GM08714 (cell line): ENCODE results near the gene ZNF236.
"Not testable (repeated sequence)": the region's sequence is repeated elsewhere in the genome, so short reads cannot be mapped to it uniquely, and the experiment has no call there.

Source experiments
- H3K4me3 ChIP-seq: fragments of 200-500 bp; sonication (Bioruptor generic); 2 replicates; pipeline ENCODE4 v1.5.1; 2014; ENCODE audit warnings: mild to moderate bottlenecking, low read length, inconsistent platforms
- ZNF274 ChIP-seq: IDR thresholded peaks from 2 replicates; pipeline ENCODE4 v1.6.1; 2012; ENCODE audit warnings: mild to moderate bottlenecking, low read depth, low read length

The ZNF236 gene

GRCh38 chr18:76982038-76982437, 159.7 kb downstream of the ZNF236 start:
- no peak for TF ChIP-seq ZNF274
- H3K4me3 ChIP-seq, result no peak overlapping the region

GRCh38 chr18:76982841-76983583, 160.7 kb downstream of the ZNF236 start:
- no peak for TF ChIP-seq ZNF274
- no peak overlapping the region for H3K4me3 ChIP-seq

- no peak overlapping the region for H3K4me3 ChIP-seq
- TF ChIP-seq ZNF274, result no peak
Measured at GRCh38 chr18:76983613-76984051, 161.3 kb downstream of the ZNF236 start.

GRCh38 chr18:76984193-76985155, 162.1 kb downstream of the ZNF236 start:
- H3K4me3 ChIP-seq, result no peak overlapping the region
- no peak for TF ChIP-seq ZNF274

- no peak for TF ChIP-seq ZNF274
- no peak overlapping the region for H3K4me3 ChIP-seq
Measured at GRCh38 chr18:76985156-76985950, 163.0 kb downstream of the ZNF236 start.

- H3K4me3 ChIP-seq, result no peak overlapping the region
Measured at GRCh38 chr18:76985951-76986236, 163.5 kb downstream of the ZNF236 start.

GRCh38 chr18:76986406-76986805, 164.0 kb downstream of the ZNF236 start:
- TF ChIP-seq ZNF274, result no peak
- no peak overlapping the region for H3K4me3 ChIP-seq

More at GRCh38 chr18:76985951-76986236, 163.5 kb downstream of the ZNF236 start:
- TF ChIP-seq ZNF274, result no peak

GRCh38 chr18:76988031-76988826, 165.9 kb downstream of the ZNF236 start:
- no peak overlapping the region for H3K4me3 ChIP-seq
- no peak for TF ChIP-seq ZNF274

GRCh38 chr18:76988827-76989646, 166.7 kb downstream of the ZNF236 start:
- no peak overlapping the region for H3K4me3 ChIP-seq

GRCh38 chr18:76989647-76990190, 167.4 kb downstream of the ZNF236 start:
- no peak for TF ChIP-seq ZNF274
- H3K4me3 ChIP-seq, result no peak overlapping the region

More at GRCh38 chr18:76988827-76989646, 166.7 kb downstream of the ZNF236 start:
- TF ChIP-seq ZNF274, result no peak

- H3K4me3 ChIP-seq, result not testable (repeated sequence)
Measured at GRCh38 chr18:76990343-76991020, 168.1 kb downstream of the ZNF236 start.

- TF ChIP-seq ZNF274, result no peak
- H3K4me3 ChIP-seq, result no peak overlapping the region
Measured at GRCh38 chr18:76991021-76991688, 168.8 kb downstream of the ZNF236 start.
